Subcutaneous abdominal adipose tissue (tissue), 5 donors: ENCODE results near the gene MVK.

ENCODE experiments used
- H3K27ac ChIP-seq: one replicate; pipeline ENCODE4 v1.7.0; 2013; ENCODE audit warnings: low read depth, mild to moderate bottlenecking, inconsistent platforms, low read length, moderate library complexity
- H3K27me3 ChIP-seq, 5 donors: one replicate each; pipeline ENCODE4 v1.7.0; 2013; ENCODE audit warnings: low read length in 5 of 5, inconsistent platforms in 1 of 5; ENCODE audit not compliant: control insufficient read depth in 5 of 5, insufficient read depth in 4 of 5
- H3K36me3 ChIP-seq, 5 donors: one replicate each; pipeline ENCODE4 v1.7.0; 2013; ENCODE audit warnings: low read length in 5 of 5; ENCODE audit not compliant: control insufficient read depth in 5 of 5, insufficient read depth in 5 of 5
- H3K4me1 ChIP-seq, 5 donors: one replicate each; pipeline ENCODE4 v1.7.0; 2013; ENCODE audit warnings: low read length in 5 of 5, mild to moderate bottlenecking in 3 of 5, moderate library complexity in 1 of 5; ENCODE audit not compliant: control insufficient read depth in 5 of 5, insufficient read depth in 5 of 5
- H3K4me3 ChIP-seq, 5 donors: one replicate each; pipeline ENCODE4 v1.7.0; 2013; ENCODE audit warnings: low read length in 5 of 5, low read depth in 1 of 5
- H3K9ac ChIP-seq, 5 donors: one replicate each; pipeline ENCODE4 v1.7.0; 2013; ENCODE audit warnings: low read length in 5 of 5, mild to moderate bottlenecking in 4 of 5, moderate library complexity in 3 of 5
- H3K9me3 ChIP-seq, 5 donors: one replicate each; pipeline ENCODE4 v1.7.0; 2013; ENCODE audit warnings: low read length in 5 of 5; ENCODE audit not compliant: control insufficient read depth in 5 of 5
- donor health status: healthy.
- donor health status: healthy.
- donor health status: healthy.
- donor health status: healthy.
- donor health status: healthy.

The MVK gene

GRCh38 chr12:109645194-109645593, 71.6 kb downstream of the MVK start:
- Histone ChIP-seq H3K36me3 (no peaks in the 10 kb centered on the region), H3K27me3 (peaks cover 10 to 50% (median 30%) of the 10 kb centered on the region in 5 donors)

GRCh38 chr12:109645708-109646107, 72.1 kb downstream of the MVK start:
- H3K9ac ChIP-seq: no peak overlapping the region
- no peak overlapping the region for H3K27ac ChIP-seq
- H3K4me3 ChIP-seq: no peak overlapping the region
- H3K4me1 ChIP-seq: no peaks in the 10 kb centered on the region
- no peaks in the 10 kb centered on the region for H3K36me3 ChIP-seq
- no peaks in the 10 kb centered on the region for H3K9me3 ChIP-seq
- peaks cover 10 to 50% (median 34%) of the 10 kb centered on the region in 5 donors for H3K27me3 ChIP-seq

More at GRCh38 chr12:109645194-109645593, 71.6 kb downstream of the MVK start:
- H3K4me1 ChIP-seq: no peaks in the 10 kb centered on the region
- no peak overlapping the region for H3K27ac ChIP-seq
- H3K9ac ChIP-seq: no peak overlapping the region
- no peaks in the 10 kb centered on the region for H3K9me3 ChIP-seq
- no peak overlapping the region for H3K4me3 ChIP-seq
